Astrocyte (in vitro differentiated cells and primary cell): ENCODE data around the gene AQP2. TPM values are rescaled to one million over a fixed set of nuclear protein-coding genes. Genes with fewer than 3 reads are reported as not detected.
A peak's percentile ranks its signal among the peaks of the same experiment; 100 is the strongest.

ENCODE experiments used
- DNase-seq: peaks from one replicate; pipeline ENCODE4 v3.0.0-alpha.2; 2010; ENCODE audit warnings: low read depth
- FAIRE-seq: peaks from 2 replicates; lab custom pipeline; 2011; peaks lifted over from hg19 to GRCh38; lab: Jason Lieb, UNC
- H2AFZ ChIP-seq: 2 replicates; pipeline ENCODE4 v1.6.0; 2012; ENCODE audit warnings: low read depth, low read length, inconsistent platforms
- H3K27ac ChIP-seq: 2 replicates; pipeline ENCODE4 v1.5.1; 2011; ENCODE audit warnings: low read depth, low read length, inconsistent platforms
- H3K27me3 ChIP-seq: 2 replicates; pipeline ENCODE4 v1.6.0; 2011; ENCODE audit warnings: low read length, inconsistent platforms; ENCODE audit not compliant: insufficient read depth
- H3K36me3 ChIP-seq: 2 replicates; pipeline ENCODE4 v1.5.1; 2011; ENCODE audit warnings: low read length, inconsistent platforms; ENCODE audit not compliant: insufficient read depth
- H3K4me1 ChIP-seq: 2 replicates; pipeline ENCODE4 v1.5.1; 2011; ENCODE audit warnings: low read length, inconsistent platforms; ENCODE audit not compliant: insufficient read depth
- H3K4me2 ChIP-seq: 2 replicates; pipeline ENCODE4 v1.6.0; 2012; ENCODE audit warnings: low read length, inconsistent platforms
- H3K4me3 ChIP-seq: 2 replicates; pipeline ENCODE4 v1.5.1; 2011; ENCODE audit warnings: low read depth, mild to moderate bottlenecking, low read length, inconsistent platforms; ENCODE audit not compliant: insufficient read depth
- H3K79me2 ChIP-seq: 2 replicates; pipeline ENCODE4 v1.6.0; 2012; ENCODE audit warnings: mild to moderate bottlenecking, low read length, inconsistent platforms; ENCODE audit not compliant: insufficient read depth
- H3K9ac ChIP-seq: 2 replicates; pipeline ENCODE4 v1.6.0; 2012; ENCODE audit warnings: mild to moderate bottlenecking, low read length, inconsistent platforms
- H3K9me3 ChIP-seq: 2 replicates; pipeline ENCODE4 v1.5.1; 2012; ENCODE audit warnings: low read depth, mild to moderate bottlenecking, low read length, inconsistent platforms; ENCODE audit not compliant: insufficient read depth
- H4K20me1 ChIP-seq: 2 replicates; pipeline ENCODE4 v1.6.0; 2012; ENCODE audit warnings: low read length, inconsistent platforms; ENCODE audit not compliant: insufficient read depth
- H3K27ac Mint-ChIP-seq: one replicate; pipeline ENCODE4 v1.8.0; 2021; ENCODE audit warnings: mild to moderate bottlenecking, mixed read lengths; ENCODE audit not compliant: unreplicated experiment
- H3K27me3 Mint-ChIP-seq: one replicate; pipeline ENCODE4 v1.8.0; 2021; ENCODE audit warnings: low read depth, mixed read lengths; ENCODE audit not compliant: unreplicated experiment
- H3K36me3 Mint-ChIP-seq: one replicate; pipeline ENCODE4 v1.8.0; 2021; ENCODE audit warnings: low read depth, mixed read lengths; ENCODE audit not compliant: unreplicated experiment
- H3K4me1 Mint-ChIP-seq: one replicate; pipeline ENCODE4 v1.8.0; 2021; ENCODE audit warnings: low read depth, mixed read lengths; ENCODE audit not compliant: unreplicated experiment
- H3K4me3 Mint-ChIP-seq: one replicate; pipeline ENCODE4 v1.8.0; 2021; ENCODE audit warnings: mild to moderate bottlenecking, moderate library complexity, mixed read lengths; ENCODE audit not compliant: unreplicated experiment
- H3K9me3 Mint-ChIP-seq: one replicate; pipeline ENCODE4 v1.8.0; 2021; ENCODE audit warnings: mild to moderate bottlenecking, mixed read lengths; ENCODE audit not compliant: unreplicated experiment
- EZH2 ChIP-seq: IDR thresholded peaks from 2 replicates; pipeline ENCODE4 v1.6.1; 2012; ENCODE audit warnings: mild to moderate bottlenecking, low read length, inconsistent platforms; ENCODE audit not compliant: insufficient read depth
- total RNA-seq: library from RNA; stranded (reverse); gene quantifications from 2 replicates; pipeline ENCODE4 v1.2.1, GENCODE V29; 2021
- TF ChIP-seq, protein P1 (sequence below): IDR thresholded peaks from 2 replicates; pipeline ENCODE4 v1.5.1; 2011; ENCODE audit warnings: low read depth, mild to moderate bottlenecking, inconsistent platforms, low read length, moderate library complexity; ENCODE audit not compliant: insufficient read depth

Gene AQP2
- total RNA-seq, 1 donor from 2014 or later: not detected

- Histone ChIP-seq H4K20me1 (no peaks in the 10 kb centered on the region), H3K9ac (no peak overlapping the region), H3K9me3 (no peaks in the 10 kb centered on the region), H3K79me2 (no peaks in the 10 kb centered on the region), H3K36me3 (no peaks in the 10 kb centered on the region), H3K4me2 (peak overlapping the region; percentile 35), H2AFZ (peak overlapping the region; percentile 84), H3K4me1 (peaks cover 9% of the 10 kb centered on the region), H3K27me3 (no peaks in the 10 kb centered on the region), H3K27ac (no peak overlapping the region), H3K4me3 (no peak overlapping the region)
- Mint-ChIP-seq H3K4me3 (no peak overlapping the region), H3K36me3 (no peaks in the 10 kb centered on the region), H3K9me3 (peaks cover 3% of the 10 kb centered on the region), H3K27me3 (peaks cover 35% of the 10 kb centered on the region), H3K27ac (no peak overlapping the region), H3K4me1 (peaks cover 11% of the 10 kb centered on the region)
- TF ChIP-seq, protein P1, sequence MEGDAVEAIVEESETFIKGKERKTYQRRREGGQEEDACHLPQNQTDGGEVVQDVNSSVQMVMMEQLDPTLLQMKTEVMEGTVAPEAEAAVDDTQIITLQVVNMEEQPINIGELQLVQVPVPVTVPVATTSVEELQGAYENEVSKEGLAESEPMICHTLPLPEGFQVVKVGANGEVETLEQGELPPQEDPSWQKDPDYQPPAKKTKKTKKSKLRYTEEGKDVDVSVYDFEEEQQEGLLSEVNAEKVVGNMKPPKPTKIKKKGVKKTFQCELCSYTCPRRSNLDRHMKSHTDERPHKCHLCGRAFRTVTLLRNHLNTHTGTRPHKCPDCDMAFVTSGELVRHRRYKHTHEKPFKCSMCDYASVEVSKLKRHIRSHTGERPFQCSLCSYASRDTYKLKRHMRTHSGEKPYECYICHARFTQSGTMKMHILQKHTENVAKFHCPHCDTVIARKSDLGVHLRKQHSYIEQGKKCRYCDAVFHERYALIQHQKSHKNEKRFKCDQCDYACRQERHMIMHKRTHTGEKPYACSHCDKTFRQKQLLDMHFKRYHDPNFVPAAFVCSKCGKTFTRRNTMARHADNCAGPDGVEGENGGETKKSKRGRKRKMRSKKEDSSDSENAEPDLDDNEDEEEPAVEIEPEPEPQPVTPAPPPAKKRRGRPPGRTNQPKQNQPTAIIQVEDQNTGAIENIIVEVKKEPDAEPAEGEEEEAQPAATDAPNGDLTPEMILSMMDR: no peak
- no peak for TF ChIP-seq EZH2
- DNase-seq (peak; percentile 82), FAIRE-seq (no peak)
These were observed 40.7 kb upstream of the AQP2 start for GRCh38 chr12:49909826-49910225.

DNA sequence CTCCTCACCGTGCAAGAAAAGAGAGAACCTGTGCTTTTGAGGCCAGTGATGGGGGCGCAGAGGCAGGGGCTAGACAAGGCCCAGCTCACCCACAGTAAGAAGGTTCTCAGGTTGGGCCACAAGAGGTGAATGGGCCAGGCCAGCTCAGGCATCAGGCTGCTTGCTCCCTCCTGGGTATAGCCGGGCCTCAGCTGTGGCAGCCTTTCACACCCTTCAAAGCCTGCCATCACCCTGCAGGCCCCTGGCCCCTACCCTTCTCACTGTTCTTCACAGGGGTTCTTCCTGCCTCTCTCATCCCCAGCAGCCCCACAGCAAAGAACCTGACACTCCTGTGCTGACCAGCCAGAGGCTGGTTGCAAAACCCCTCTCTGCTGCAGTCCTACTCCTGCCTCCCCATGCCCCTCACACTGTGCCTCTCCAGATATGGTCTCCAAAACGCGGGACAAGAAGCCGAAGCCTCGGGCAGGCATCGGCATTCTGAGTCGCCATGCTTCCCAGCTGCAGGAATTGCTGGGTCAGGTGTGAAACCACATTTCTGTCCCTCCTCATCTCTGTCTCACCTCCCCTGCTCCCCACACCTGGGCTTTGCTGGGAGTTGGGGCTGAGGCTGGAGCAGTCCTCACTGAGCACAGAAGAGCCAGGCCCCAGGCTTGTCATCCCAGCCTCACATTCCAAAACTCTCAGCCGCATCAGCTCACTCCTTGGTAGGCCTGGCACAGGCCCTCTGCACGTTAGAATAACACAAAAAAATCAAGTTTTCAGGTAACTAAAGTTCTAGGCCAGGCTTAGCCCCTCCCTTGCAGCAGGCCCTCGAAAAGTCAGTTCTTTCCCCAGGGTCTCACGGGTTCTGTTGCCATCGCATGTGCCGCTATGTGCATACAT lies 40.0 kb upstream of the AQP2 start:
- peaks cover 33% of the 10 kb centered on the region for H3K27me3 Mint-ChIP-seq
- peaks cover 9% of the 10 kb centered on the region for H3K4me1 ChIP-seq
- no peaks in the 10 kb centered on the region for H3K9me3 ChIP-seq
- H3K36me3 ChIP-seq: no peaks in the 10 kb centered on the region
- no peak overlapping the region for H3K27ac ChIP-seq
- H3K27me3 ChIP-seq: no peaks in the 10 kb centered on the region
- TF ChIP-seq EZH2: no peak
- TF ChIP-seq, protein P1: no peak
- no peaks in the 10 kb centered on the region for H4K20me1 ChIP-seq
- DNase-seq (no peak), FAIRE-seq (no peak)
- peak overlapping the region; percentile 84 for H2AFZ ChIP-seq
- H3K4me3 ChIP-seq: no peak overlapping the region
- no peak overlapping the region for H3K9ac ChIP-seq
- H3K27ac Mint-ChIP-seq: peak overlapping the region; percentile 50
- no peak overlapping the region for H3K4me3 Mint-ChIP-seq
- H3K4me1 Mint-ChIP-seq: peaks cover 11% of the 10 kb centered on the region
- H3K36me3 Mint-ChIP-seq: no peaks in the 10 kb centered on the region
- no peaks in the 10 kb centered on the region for H3K79me2 ChIP-seq
- peak overlapping the region; percentile 35 for H3K4me2 ChIP-seq
- peaks cover 1% of the 10 kb centered on the region for H3K9me3 Mint-ChIP-seq

DNA sequence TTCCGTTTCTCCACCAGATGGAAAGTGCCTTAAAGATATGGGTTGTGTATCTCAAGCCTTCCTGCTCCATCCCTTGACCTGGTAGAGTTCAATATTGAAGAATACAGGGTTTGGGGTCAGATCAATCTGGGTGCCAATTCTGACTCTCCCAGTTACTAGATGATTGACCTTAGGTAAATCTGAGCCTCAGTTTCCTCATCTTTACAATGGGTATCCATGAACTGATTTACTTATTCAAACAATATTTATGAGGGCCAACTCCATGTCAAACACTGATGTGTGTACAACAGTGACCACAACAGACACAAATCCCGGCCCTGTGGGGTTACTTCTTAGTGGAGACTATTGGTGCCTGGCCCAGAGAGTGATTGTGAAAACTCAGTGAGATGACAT lies 39.3 kb upstream of the AQP2 start:
- DNase-seq: no peak
- H3K79me2 ChIP-seq: no peaks in the 10 kb centered on the region
- no peaks in the 10 kb centered on the region for H3K27me3 ChIP-seq
- Mint-ChIP-seq H3K9me3 (no peaks in the 10 kb centered on the region), H3K27ac (peak overlapping the region; percentile 18), H3K4me3 (no peak overlapping the region), H3K36me3 (no peaks in the 10 kb centered on the region), H3K4me1 (peaks cover 11% of the 10 kb centered on the region), H3K27me3 (peaks cover 30% of the 10 kb centered on the region)
- no peak overlapping the region for H3K9ac ChIP-seq
- H3K36me3 ChIP-seq: no peaks in the 10 kb centered on the region
- H3K27ac ChIP-seq: no peak overlapping the region
- no peaks in the 10 kb centered on the region for H4K20me1 ChIP-seq
- no peak overlapping the region for H3K4me2 ChIP-seq
- TF ChIP-seq, protein P1: no peak
- no peak for TF ChIP-seq EZH2
- H3K4me1 ChIP-seq: peaks cover 9% of the 10 kb centered on the region
- H3K9me3 ChIP-seq: no peaks in the 10 kb centered on the region
- H3K4me3 ChIP-seq: no peak overlapping the region
- FAIRE-seq: no peak
- H2AFZ ChIP-seq: no peak overlapping the region
